T-helper 17 cell (primary cell): ENCODE results near the gene ZDHHC8. TPM values are rescaled to one million over a fixed set of nuclear protein-coding genes. Genes with fewer than 3 reads are reported as not detected.
"Not testable (repeated sequence)": the region's sequence is repeated elsewhere in the genome, so short reads cannot be mapped to it uniquely, and the experiment has no call there.

Experiments used
- ATAC-seq: fragments of 150-1000 bp; cut with Tn5 transposase; 2 replicates; pipeline ENCODE4 v1.10.0; 2021; ENCODE audit warnings: mild to moderate bottlenecking, moderate library complexity
- DNase-seq, 3 donors: peaks; one replicate each; pipeline versions ENCODE4 v3.0.0 to v3.0.0-alpha.2; 2020 to 2021
- H3K9me3 ChIP-seq: one replicate; pipeline ENCODE4 v1.7.0; 2013; ENCODE audit warnings: low read length, mild to moderate bottlenecking; ENCODE audit not compliant: control insufficient read depth, poor library complexity, severe bottlenecking
- H3K27ac Mint-ChIP-seq: one replicate; pipeline ENCODE4 v1.8.0; 2022; ENCODE audit warnings: mild to moderate bottlenecking, moderate library complexity, mixed read lengths
- H3K27me3 Mint-ChIP-seq: one replicate; pipeline ENCODE4 v1.8.0; 2022; ENCODE audit warnings: mixed read lengths
- H3K36me3 Mint-ChIP-seq: one replicate; pipeline ENCODE4 v1.8.0; 2022; ENCODE audit warnings: low read depth, mixed read lengths
- H3K4me1 Mint-ChIP-seq: one replicate; pipeline ENCODE4 v1.8.0; 2022; ENCODE audit warnings: mild to moderate bottlenecking, mixed read lengths
- H3K4me3 Mint-ChIP-seq: one replicate; pipeline ENCODE4 v1.8.0; 2022; ENCODE audit warnings: mild to moderate bottlenecking, moderate library complexity, mixed read lengths
- total RNA-seq, 4 donors: library from RNA in 2 of 4; stranded (reverse) in 2 of 4; gene quantifications; one replicate each; pipeline ENCODE4 v1.2.3 and lab custom pipeline; 2022 to 2026

ZDHHC8 gene
- total RNA-seq, 2 donors from 2014 or later: 60.1 to 75.8 TPM

DNA sequence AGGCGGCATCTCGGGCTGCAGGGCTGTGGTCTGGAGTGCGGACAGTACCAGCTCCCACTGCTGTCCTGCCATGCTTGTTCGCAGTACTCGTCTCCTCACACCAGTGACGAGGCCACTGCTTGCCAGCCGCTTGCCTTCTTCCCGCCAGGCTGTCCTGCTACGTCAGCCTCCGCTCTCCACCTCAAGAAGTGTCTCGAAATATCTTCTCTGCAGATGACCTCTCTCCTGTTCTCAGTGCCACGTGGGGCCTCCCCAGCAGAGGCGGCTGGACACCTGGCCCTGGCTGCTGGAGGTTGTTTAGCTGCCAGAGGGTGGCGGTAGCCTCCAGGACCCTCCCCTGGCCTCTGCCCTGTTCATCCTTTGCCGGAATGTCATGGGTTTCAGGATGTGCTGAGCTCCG is 22.3 kb downstream of the ZDHHC8 start:
- peaks cover 4% of the 10 kb centered on the region for H3K4me1 Mint-ChIP-seq
- H3K36me3 Mint-ChIP-seq: no peaks in the 10 kb centered on the region
- no peak for DNase-seq
- H3K9me3 ChIP-seq: no peaks in the 10 kb centered on the region
- ATAC-seq: no peak
- no peaks in the 10 kb centered on the region for H3K27me3 Mint-ChIP-seq
- peak overlapping the region; percentile 49 for H3K27ac Mint-ChIP-seq
- H3K4me3 Mint-ChIP-seq: no peak overlapping the region

DNA sequence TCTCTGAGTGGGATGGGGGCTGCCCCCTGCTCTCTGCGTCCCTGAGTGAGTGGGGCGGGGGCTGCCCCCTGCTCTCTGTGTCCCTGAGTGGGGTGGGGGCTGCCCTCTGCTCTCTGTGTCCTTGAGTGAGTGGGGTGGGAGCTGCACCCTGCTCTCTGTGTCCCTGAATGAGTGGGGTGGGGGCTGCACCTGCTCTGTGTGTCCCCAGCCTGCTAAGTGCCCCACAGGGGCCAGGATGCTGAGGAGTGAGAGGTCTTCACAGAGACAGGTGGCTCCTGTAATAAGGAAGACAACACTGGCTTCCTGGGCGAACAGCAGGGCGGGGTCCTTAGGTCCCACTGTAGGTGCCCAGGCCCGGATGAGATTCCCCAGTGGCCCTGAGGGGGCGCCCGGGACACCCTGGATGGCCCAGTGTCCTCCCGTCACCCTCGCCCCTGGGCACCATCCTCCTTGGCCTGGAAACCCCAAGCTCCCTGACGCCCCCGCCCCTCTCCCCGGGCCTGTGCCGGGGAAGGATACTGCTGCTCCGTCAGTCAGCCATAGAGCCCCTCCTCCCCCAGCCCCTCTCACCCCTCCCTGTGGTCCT is 23.1 kb downstream of the ZDHHC8 start:
- no peak for ATAC-seq
- Mint-ChIP-seq H3K36me3 (no peaks in the 10 kb centered on the region), H3K27ac (no peak overlapping the region), H3K4me3 (peak overlapping the region; percentile 31), H3K4me1 (peaks cover 4% of the 10 kb centered on the region), H3K27me3 (no peaks in the 10 kb centered on the region)
- no peak for DNase-seq
- no peaks in the 10 kb centered on the region for H3K9me3 ChIP-seq

DNA sequence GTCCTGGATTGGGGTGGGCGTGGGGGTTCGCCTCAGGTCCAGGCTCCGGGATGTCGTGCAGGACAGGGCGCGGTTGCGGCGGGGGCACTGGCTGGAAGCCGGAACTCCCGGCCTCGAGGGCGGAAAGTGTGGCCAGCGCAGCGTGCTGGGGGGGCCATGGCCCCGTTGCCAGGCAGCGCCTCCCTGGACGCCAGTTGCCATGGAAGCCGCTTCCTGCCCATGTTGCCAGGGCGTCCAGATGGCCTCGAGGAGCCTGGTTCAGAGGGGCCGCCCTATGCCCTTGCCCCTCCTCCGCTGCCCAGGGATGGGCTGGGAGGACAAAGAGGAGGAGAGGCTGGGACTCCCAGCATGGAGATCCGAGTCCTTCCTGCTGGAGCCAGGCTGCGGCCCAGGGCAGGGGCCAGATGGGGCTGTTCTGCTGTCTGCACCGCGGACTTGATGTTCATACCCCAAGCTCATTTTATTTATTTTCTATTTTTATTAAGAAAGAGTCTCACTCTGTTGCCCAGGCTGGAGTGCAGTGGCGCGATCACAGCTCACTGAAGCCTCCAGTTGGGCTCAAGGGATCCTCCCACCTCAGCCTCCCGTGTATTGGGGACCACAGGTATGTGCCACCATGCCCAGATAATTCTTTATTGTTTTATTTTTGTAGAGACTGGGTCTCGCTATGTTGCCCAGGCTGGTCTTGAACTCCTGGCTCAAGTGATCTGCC is 23.9 kb downstream of the ZDHHC8 start:
- Mint-ChIP-seq H3K27ac (no peak overlapping the region), H3K36me3 (no peaks in the 10 kb centered on the region), H3K4me3 (no peak overlapping the region), H3K4me1 (peaks cover 4% of the 10 kb centered on the region), H3K27me3 (no peaks in the 10 kb centered on the region)
- H3K9me3 ChIP-seq: no peaks in the 10 kb centered on the region
- DNase-seq (no peak), ATAC-seq (no peak)

DNA sequence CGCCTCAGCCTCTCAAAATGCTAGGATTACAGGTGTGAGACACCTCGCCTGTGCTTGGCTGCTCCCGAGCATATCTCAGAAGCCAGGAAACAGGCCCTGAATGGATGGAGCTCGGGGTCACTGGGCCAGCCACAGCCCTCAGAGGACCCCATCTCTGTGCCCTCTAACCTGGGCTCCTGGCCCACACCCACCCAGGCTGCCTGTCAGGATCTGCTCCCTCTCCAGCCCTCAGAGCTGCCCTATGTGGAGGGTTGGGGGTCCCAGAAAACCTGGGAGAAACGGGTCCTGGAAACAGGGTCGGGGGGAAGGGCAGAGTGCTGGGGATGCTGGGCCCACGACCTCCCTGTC is 24.4 kb downstream of the ZDHHC8 start:
- Mint-ChIP-seq H3K4me3 (no peak overlapping the region), H3K27ac (no peak overlapping the region), H3K4me1 (peaks cover 4% of the 10 kb centered on the region)

DNA sequence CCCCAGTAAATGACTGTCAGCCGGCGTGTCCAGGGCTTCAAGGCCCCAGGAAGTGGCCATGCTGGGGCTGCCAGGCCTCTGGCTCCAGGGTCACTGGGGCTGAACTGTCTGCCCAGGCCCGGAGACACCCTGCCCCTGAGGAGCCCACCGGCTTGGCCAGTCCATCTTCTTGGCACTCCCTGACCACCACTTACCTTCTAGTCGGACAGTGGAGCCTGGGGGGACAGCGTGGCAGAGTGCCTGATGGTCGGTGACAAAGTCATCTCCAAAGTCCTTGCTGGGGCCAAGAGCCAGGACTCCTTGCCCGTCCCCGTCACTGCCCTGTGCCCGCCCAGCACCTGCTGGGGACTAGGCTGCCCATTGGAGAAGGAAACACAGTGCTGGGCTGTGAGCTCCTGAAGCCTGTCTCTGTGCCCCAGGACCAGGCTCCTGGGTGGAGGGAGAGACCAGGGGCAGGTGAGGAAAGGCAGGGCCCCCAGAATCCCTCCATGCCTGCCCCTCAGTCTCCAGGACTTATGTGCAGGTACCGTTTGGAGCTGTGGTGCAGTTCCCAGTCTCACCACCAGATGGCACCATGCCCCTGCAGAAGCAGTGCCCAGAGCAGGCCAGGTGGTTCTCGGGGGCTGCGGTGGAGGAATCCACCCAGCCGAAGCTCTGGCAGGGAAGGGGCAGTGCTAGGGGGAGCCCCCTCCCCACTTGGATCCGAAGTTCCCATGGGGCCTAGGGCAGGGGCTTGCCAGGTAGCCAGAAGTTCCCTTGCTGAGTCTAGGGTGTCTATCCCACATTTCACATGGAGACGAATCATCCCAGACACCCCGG is 25.2 kb downstream of the ZDHHC8 start:
- no peaks in the 10 kb centered on the region for H3K9me3 ChIP-seq
- Mint-ChIP-seq H3K36me3 (no peaks in the 10 kb centered on the region), H3K27ac (peak overlapping the region; percentile 34), H3K27me3 (no peaks in the 10 kb centered on the region), H3K4me3 (no peak overlapping the region), H3K4me1 (peaks cover 4% of the 10 kb centered on the region)
- peak; percentile 87 for ATAC-seq
- peak; percentile 72 to 90 (median 79) for DNase-seq

More for the DNA sequence above, 24.4 kb downstream of the ZDHHC8 start:
- DNase-seq (no peak), ATAC-seq (no peak)
- Mint-ChIP-seq H3K27me3 (no peaks in the 10 kb centered on the region), H3K36me3 (no peaks in the 10 kb centered on the region)
- no peaks in the 10 kb centered on the region for H3K9me3 ChIP-seq

DNA sequence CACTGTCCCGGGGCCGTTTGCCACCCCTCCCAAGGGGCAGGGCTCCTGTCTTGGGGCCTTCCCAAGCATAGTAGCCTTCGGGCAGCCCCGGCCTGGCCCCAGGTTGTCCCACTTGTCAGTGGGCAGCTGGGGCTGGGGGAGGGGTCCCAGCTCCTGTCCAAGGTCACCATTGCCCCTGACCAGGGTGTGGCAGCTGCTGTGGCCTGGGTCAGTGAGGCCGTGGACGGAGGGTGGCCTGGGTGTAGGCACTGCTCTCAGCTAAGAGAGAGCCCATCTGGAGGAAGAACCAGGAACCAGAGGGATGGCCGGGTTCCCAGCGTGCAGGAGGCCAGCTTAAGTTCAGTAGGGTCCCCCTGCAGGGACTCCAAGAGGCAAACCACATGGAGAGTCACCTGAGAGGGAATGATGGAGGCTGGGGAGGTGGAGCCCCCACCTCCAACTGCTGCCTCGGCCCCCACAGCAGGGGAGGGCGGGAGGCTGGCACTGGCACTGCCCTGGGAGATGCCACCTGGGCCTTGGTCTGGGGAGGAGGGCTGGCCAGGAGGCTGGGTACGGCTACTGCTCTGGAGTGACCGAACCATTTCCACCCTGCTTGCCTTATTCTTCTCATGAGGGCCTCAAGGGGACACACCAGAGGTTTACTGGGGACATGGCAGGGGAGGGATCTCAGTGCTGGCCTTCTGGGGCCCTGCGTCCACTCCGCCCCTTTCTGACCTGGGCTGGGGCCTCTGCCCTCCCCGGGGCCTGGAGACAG is 26.0 kb downstream of the ZDHHC8 start:
- peaks cover 4% of the 10 kb centered on the region for H3K4me1 Mint-ChIP-seq
- DNase-seq (no peak), ATAC-seq (no peak)
- no peaks in the 10 kb centered on the region for H3K9me3 ChIP-seq
- H3K36me3 Mint-ChIP-seq: no peaks in the 10 kb centered on the region
- H3K27ac Mint-ChIP-seq: peak overlapping the region; percentile 34
- H3K4me3 Mint-ChIP-seq: no peak overlapping the region
- no peaks in the 10 kb centered on the region for H3K27me3 Mint-ChIP-seq

DNA sequence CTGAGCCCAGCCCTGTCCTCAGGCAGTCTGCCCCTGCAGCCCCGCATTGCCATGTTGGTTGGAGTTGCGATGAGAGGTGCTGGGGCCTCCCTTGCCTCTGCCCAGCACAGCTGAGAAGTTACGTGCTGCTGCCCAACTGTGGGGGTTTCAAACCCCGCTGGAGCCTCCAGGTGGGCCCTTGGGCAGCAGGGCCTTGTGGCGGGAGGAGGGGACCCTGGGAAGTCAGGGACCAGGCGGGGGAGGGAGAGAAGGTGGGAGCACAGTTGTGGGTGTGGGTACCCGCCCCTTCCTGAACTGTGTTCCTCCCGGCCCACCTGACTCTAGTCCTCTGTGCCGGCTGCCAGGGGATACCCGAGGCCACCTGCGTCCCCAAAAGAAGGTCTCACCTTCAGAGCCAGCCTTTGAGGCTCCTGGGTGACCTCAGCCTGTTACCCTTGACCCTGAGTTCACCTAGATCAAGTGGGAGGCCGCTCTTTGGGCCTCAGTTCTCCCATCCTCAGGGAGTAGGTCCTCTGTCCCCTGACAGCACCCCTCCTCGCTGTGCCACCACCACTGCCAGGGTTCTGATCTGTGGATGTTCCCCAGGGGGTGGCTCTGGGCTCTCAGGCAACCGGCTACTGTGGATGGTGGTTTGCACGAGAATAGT is 26.9 kb downstream of the ZDHHC8 start:
- H3K27ac Mint-ChIP-seq: no peak overlapping the region

DNA sequence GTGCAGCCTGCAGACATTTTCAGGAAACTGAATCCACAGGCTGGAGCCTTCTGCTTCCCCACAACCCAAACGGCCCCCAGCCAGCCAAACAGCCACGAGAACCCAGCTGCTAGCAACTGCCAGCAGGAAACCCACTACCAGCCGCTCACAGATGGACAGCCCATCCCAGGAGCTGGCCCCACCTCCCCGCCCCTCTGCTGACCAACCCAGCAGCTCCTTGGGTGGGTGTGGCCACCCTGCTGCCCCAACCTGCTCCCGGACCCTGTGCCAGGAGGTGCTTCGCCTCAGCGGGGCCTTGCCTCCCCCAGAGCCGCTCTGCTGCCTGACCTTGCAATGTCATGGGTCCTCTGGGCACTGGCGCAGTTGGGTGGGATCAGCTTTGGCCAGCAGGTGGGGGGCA is 27.5 kb downstream of the ZDHHC8 start:
- DNase-seq (no peak), ATAC-seq (no peak)
- Mint-ChIP-seq H3K4me3 (no peak overlapping the region), H3K36me3 (no peaks in the 10 kb centered on the region), H3K27ac (no peak overlapping the region), H3K27me3 (no peaks in the 10 kb centered on the region), H3K4me1 (peaks cover 4% of the 10 kb centered on the region)
- no peaks in the 10 kb centered on the region for H3K9me3 ChIP-seq

More for the DNA sequence above, 26.9 kb downstream of the ZDHHC8 start:
- DNase-seq (no peak), ATAC-seq (no peak)
- H3K27me3 Mint-ChIP-seq: no peaks in the 10 kb centered on the region
- peaks cover 4% of the 10 kb centered on the region for H3K4me1 Mint-ChIP-seq
- no peak overlapping the region for H3K4me3 Mint-ChIP-seq
- H3K9me3 ChIP-seq: no peaks in the 10 kb centered on the region
- no peaks in the 10 kb centered on the region for H3K36me3 Mint-ChIP-seq

DNA sequence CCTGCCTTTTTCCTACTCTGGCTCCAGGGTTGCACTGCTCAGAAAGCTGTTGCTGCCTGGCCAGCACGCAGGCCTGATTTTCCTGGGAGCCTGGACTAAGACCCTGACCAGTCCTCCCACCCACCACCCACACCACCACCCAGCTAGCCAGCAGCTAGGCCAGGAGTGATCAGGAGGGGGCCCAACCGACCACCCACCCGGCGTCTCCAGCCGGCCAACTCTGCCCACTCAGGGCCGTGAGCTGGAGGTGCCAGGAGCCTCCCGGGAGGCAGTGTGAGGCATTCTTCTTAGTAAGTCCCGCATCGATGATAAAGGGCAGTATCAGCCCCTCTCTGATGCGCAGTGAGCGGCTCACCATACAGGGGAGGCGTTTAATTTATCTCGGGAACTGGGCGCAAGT is 27.9 kb downstream of the ZDHHC8 start:
- H3K9me3 ChIP-seq, H3K27ac Mint-ChIP-seq, H3K27me3 Mint-ChIP-seq, H3K4me1 Mint-ChIP-seq, ATAC-seq, H3K4me3 Mint-ChIP-seq, H3K36me3 Mint-ChIP-seq, DNase-seq: not testable (repeated sequence)

DNA sequence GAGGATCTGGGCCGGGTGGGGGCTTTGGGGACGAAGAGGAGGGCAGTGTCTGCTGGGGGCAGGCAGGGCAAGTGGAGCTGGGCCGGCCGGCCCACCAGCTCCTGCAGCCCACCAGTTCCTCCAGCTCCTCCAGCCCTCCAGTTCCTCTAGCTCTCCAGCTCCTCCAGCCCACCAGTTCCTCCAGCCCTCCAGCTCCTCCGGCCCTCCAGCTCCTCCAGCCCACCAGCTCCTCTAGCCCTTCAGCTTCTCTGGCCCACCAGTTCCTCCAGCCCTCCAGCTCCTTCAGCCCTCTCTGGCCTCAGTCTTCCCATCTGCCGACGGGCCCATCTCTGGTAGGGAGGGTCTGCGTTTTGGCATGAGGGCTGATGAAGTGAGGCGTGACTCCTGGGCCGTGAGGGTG is 28.4 kb downstream of the ZDHHC8 start:
- Mint-ChIP-seq H3K36me3 (no peaks in the 10 kb centered on the region), H3K4me3 (no peak overlapping the region), H3K27me3 (no peaks in the 10 kb centered on the region), H3K4me1 (peaks cover 4% of the 10 kb centered on the region), H3K27ac (no peak overlapping the region)
- no peaks in the 10 kb centered on the region for H3K9me3 ChIP-seq
- DNase-seq: no peak
- no peak for ATAC-seq

DNA sequence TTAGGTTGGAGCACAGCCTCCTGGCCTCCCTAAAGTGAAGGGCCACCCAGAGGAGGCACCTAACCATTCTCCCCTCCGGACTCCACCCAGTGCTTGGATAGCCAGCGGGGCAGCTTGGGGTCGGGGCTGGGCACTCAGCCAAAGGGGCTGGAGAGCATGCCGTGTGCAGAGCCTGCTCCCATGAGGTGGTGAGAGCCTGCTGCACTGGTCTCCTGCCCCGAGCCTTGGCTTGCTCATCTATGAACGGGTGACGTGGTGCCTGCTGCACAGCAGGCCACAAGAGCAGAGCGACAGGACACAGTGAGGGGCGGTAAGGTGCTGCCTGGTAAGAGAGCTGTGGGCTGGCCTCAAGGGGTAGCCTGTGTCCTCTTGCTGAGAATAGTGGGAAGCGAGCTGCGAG is 33.3 kb downstream of the ZDHHC8 start:
- Mint-ChIP-seq H3K27ac (no peak overlapping the region), H3K4me1 (no peaks in the 10 kb centered on the region), H3K36me3 (no peaks in the 10 kb centered on the region), H3K4me3 (no peak overlapping the region), H3K27me3 (no peaks in the 10 kb centered on the region)
- ATAC-seq: no peak
- no peak for DNase-seq
- no peaks in the 10 kb centered on the region for H3K9me3 ChIP-seq

DNA sequence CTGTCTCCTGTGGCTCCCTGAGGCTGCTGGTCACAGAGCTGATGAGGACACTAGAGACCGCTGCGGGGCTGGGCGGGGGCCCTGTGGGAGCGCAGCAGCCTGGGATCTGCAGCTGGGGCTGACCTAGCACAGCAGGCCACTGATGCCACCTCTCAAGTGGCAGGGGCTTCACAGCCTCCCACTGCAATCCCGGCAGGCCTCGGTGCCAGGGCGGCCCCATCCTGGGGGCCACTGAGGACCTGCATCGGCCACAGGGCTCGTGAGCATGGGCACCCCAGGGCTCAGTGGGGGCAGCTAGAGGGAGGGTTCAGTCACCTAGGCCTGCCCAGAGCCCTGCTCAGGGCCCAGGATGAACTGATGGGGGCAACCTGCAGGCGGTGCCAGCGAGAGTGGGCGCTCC is 33.8 kb downstream of the ZDHHC8 start:
- Mint-ChIP-seq H3K27ac (no peak overlapping the region), H3K36me3 (no peaks in the 10 kb centered on the region)
- H3K9me3 ChIP-seq: no peaks in the 10 kb centered on the region

DNA sequence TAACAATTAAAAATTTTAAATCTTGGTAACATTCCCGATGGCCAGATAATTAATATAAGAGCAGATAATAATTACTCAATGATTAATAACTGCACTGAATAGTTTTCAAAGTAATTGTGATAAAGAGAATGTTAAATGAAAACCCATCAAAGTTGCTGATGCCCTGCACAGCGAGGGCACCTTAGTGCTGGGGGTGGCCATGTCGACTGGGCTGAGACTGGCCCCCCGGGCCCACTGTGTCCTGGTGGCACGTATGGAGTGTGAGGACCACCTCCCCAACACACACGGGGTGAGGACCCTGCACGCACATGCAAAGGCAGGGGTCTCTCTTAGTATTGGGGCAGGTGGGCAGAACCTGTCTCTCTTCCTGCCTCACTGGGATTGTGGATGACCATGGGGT is 34.3 kb downstream of the ZDHHC8 start:
- no peaks in the 10 kb centered on the region for H3K4me1 Mint-ChIP-seq
- no peak for ATAC-seq
- H3K4me3 Mint-ChIP-seq: no peak overlapping the region
- no peaks in the 10 kb centered on the region for H3K36me3 Mint-ChIP-seq
- no peak for DNase-seq
- H3K9me3 ChIP-seq: no peaks in the 10 kb centered on the region
- no peak overlapping the region for H3K27ac Mint-ChIP-seq
- peaks cover 6% of the 10 kb centered on the region for H3K27me3 Mint-ChIP-seq

More for the DNA sequence above, 33.8 kb downstream of the ZDHHC8 start:
- no peak for DNase-seq
- no peak for ATAC-seq
- peaks cover 3% of the 10 kb centered on the region for H3K27me3 Mint-ChIP-seq
- no peaks in the 10 kb centered on the region for H3K4me1 Mint-ChIP-seq
- H3K4me3 Mint-ChIP-seq: no peak overlapping the region
